ENCODE measurements around the gene COA6. TPM values are rescaled to one million over a fixed set of nuclear protein-coding genes. Genes with fewer than 3 reads are reported as not detected.

The COA6 gene
- total RNA-seq, 2 donors from 2014 or later = 23.1 to 36.4 TPM

DNA sequence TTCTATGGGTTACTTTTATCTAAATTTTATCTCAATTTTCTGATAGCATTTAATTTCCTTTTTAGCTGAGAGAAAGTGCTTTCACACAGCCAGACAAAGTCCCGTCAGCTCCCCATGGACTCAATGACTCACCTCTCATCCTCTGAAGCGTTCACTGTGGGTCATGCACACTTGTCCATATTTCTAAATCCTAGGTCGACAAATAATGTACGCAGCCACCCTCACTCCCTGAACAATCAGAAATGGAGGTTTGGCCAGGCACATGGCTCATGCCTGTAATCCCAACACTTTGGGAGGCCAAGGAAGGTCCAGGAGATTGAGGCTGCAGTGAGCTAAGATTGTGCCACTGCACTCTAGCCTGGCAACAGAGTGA is 42.4 kb upstream of the COA6 start:
- no peak overlapping the region for H3K27ac ChIP-seq
- H3K9me3 ChIP-seq = peaks cover 0 to 4% of the 10 kb centered on the region in 2 donors
- no peak for DNase-seq (ENCODE audit: low spot score)
- H3K4me1 ChIP-seq = peaks cover 0 to 6% of the 10 kb centered on the region in 2 donors
- H3K27me3 ChIP-seq = no peaks in the 10 kb centered on the region
- H3K4me3 ChIP-seq = no peak overlapping the region
- TF ChIP-seq, protein P1, sequence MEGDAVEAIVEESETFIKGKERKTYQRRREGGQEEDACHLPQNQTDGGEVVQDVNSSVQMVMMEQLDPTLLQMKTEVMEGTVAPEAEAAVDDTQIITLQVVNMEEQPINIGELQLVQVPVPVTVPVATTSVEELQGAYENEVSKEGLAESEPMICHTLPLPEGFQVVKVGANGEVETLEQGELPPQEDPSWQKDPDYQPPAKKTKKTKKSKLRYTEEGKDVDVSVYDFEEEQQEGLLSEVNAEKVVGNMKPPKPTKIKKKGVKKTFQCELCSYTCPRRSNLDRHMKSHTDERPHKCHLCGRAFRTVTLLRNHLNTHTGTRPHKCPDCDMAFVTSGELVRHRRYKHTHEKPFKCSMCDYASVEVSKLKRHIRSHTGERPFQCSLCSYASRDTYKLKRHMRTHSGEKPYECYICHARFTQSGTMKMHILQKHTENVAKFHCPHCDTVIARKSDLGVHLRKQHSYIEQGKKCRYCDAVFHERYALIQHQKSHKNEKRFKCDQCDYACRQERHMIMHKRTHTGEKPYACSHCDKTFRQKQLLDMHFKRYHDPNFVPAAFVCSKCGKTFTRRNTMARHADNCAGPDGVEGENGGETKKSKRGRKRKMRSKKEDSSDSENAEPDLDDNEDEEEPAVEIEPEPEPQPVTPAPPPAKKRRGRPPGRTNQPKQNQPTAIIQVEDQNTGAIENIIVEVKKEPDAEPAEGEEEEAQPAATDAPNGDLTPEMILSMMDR (IDR thresholded peaks at IDR 0.05) = no peak
- no peaks in the 10 kb centered on the region for H3K36me3 ChIP-seq

DNA sequence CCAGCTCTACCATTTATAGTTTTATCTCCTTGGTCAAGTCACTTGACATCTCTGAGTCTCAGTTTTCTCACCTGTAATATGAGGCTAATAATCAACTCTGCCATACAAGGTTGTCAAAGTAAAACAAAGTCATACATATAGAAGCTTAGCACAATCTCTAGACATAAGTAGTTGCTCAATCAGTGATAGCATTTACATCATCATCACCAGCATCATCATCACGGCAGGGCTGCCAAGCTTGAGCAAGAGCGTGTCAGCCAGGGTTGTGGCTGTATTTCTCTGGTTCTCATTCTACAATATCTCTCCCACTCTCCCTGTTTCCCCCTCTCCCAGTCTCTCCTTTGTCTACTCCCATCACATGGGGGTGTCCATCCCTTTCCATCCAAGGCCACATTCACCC is 41.7 kb upstream of the COA6 start:
- Histone ChIP-seq H3K4me3 (no peak overlapping the region), H3K36me3 (no peaks in the 10 kb centered on the region), H3K27me3 (no peaks in the 10 kb centered on the region), H3K27ac (no peak overlapping the region), H3K4me1 (peaks cover 0 to 5% of the 10 kb centered on the region in 2 donors), H3K9me3 (peaks cover 0 to 9% of the 10 kb centered on the region in 2 donors)
- TF ChIP-seq, protein P1 (IDR thresholded peaks at IDR 0.05) = no peak
- no peak for DNase-seq (ENCODE audit: low spot score)

DNA sequence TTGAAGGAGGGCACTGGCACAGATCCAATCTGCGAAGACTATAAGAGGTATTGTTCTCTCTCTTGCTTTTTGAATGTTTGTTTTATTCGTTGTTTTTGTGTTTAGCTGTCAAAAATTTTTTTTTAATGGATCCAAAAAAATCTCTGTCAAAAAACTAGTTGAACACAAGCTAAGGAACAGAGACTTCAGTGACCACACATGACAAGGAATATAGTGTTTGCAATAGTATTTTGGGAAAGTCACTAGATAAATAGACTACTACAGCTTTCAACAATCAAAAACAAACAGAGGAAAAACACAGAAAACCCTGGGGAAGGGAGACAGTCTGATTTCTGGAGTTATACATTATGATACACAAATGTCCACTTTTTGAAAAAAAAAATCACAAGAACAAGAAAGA is 36.9 kb upstream of the COA6 start:
- Histone ChIP-seq H3K27ac (no peak overlapping the region), H3K27me3 (no peaks in the 10 kb centered on the region), H3K9me3 (peaks cover 0 to 43% of the 10 kb centered on the region in 2 donors), H3K4me3 (no peak overlapping the region), H3K4me1 (no peaks in the 10 kb centered on the region), H3K36me3 (no peaks in the 10 kb centered on the region)
- TF ChIP-seq, protein P1 (IDR thresholded peaks at IDR 0.05) = no peak
- no peak for DNase-seq (ENCODE audit: low spot score)

DNA sequence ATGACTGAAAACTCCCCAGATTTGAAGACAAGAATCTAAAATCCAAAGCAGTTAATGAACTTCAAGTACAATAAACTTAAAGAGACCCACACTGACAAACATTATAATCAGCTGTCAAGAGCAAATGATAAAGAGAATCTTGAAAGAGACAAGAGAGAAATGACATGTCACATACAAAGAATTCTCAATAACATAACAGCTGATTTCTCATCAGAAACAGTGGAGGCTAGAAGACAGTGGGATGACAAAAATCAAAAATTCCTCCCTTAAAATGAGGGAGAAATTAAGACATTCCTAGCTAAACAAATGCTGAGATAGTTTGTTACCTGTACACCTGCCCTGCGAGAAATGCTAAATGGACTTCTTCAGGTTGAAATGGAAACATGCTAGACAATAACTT is 36.0 kb upstream of the COA6 start:
- peaks cover 0 to 43% of the 10 kb centered on the region in 2 donors for H3K9me3 ChIP-seq

DNA sequence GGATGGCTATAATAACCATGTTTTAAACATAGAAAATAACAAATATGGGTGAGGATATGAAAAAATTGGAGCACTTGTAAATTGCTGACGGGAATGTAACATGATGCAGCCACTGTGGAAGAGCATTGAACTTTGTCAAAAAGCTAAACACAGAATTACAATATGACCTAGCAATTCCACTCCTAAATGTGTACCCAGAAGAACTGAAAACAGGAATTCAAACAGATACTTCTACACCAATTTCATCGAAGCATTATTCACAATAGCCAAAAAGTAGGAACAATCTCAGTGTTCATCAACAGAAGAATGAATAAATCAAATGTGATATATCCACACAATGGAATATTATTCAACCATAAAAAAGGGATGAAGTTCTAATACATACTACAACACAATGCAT is 32.7 kb upstream of the COA6 start:
- no peak for DNase-seq (ENCODE audit: low spot score)
- H3K4me3 ChIP-seq = no peak overlapping the region
- no peaks in the 10 kb centered on the region for H3K4me1 ChIP-seq
- TF ChIP-seq, protein P1 (IDR thresholded peaks at IDR 0.05) = no peak
- no peaks in the 10 kb centered on the region for H3K36me3 ChIP-seq
- H3K27ac ChIP-seq = no peak overlapping the region
- H3K9me3 ChIP-seq = peaks cover 0 to 42% of the 10 kb centered on the region in 2 donors
- no peaks in the 10 kb centered on the region for H3K27me3 ChIP-seq

More for the DNA sequence above, 36.0 kb upstream of the COA6 start:
- DNase-seq (ENCODE audit: low spot score) = no peak
- H3K4me3 ChIP-seq = no peak overlapping the region
- H3K27me3 ChIP-seq = no peaks in the 10 kb centered on the region
- H3K36me3 ChIP-seq = no peaks in the 10 kb centered on the region
- H3K4me1 ChIP-seq = no peaks in the 10 kb centered on the region
- H3K27ac ChIP-seq = no peak overlapping the region
- TF ChIP-seq, protein P1 (IDR thresholded peaks at IDR 0.05) = no peak

DNA sequence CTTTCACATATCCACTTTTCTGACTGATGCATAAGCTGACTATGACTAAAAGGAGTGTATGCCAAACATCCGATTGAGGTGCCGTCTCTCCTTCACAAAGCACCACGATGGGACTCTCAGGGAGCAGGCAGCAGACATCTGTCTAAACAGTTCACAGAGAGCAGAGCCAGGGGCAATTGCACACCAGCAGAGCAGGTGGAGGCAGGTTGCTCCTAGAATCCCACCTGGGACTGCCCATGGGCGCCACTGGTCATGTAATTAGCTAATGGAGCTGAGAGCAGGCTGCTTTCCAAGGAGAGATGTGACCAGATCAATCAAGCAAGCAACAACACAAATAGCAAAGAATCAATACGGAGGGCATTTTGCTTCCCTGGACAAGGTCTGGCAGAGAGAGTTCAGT is 30.5 kb upstream of the COA6 start:
- no peak overlapping the region for H3K27ac ChIP-seq
- no peak overlapping the region for H3K4me3 ChIP-seq
- TF ChIP-seq, protein P1 (IDR thresholded peaks at IDR 0.05) = no peak
- H3K4me1 ChIP-seq = no peaks in the 10 kb centered on the region
- H3K36me3 ChIP-seq = no peaks in the 10 kb centered on the region
- DNase-seq (ENCODE audit: low spot score) = no peak
- peaks cover 0 to 25% of the 10 kb centered on the region in 2 donors for H3K9me3 ChIP-seq
- no peaks in the 10 kb centered on the region for H3K27me3 ChIP-seq

All from right atrium auricular region (tissue), 2 donors.